ENCODE results near the gene SGCD.
A peak's percentile ranks its signal among the peaks of the same experiment; 100 is the strongest.

SGCD gene

DNA sequence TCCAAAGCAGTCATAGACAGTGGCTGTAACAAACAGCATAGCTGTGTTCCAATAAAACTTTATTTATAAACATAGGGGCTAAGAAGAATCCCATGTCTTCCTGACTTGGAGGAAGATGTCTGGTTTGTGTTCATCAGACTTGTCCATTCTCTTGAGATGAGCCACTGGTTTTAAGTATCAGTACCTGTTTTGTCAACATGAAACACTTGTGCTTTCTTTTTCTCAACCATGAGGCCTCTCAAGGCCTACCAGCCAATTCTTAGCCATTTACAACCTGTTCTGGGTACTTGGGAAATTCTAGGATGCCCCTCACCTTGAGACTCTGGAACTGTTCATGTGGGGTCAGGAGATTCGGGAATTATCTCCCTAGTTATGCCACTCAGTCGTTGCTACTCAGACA lies 368.8 kb downstream of the SGCD start:
- TF ChIP-seq, protein P1, sequence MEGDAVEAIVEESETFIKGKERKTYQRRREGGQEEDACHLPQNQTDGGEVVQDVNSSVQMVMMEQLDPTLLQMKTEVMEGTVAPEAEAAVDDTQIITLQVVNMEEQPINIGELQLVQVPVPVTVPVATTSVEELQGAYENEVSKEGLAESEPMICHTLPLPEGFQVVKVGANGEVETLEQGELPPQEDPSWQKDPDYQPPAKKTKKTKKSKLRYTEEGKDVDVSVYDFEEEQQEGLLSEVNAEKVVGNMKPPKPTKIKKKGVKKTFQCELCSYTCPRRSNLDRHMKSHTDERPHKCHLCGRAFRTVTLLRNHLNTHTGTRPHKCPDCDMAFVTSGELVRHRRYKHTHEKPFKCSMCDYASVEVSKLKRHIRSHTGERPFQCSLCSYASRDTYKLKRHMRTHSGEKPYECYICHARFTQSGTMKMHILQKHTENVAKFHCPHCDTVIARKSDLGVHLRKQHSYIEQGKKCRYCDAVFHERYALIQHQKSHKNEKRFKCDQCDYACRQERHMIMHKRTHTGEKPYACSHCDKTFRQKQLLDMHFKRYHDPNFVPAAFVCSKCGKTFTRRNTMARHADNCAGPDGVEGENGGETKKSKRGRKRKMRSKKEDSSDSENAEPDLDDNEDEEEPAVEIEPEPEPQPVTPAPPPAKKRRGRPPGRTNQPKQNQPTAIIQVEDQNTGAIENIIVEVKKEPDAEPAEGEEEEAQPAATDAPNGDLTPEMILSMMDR (IDR thresholded peaks at IDR 0.05; ENCODE audit: control insufficient read depth, insufficient read depth, low read depth, low read length, missing control alignments): no peak
- H3K4me3 ChIP-seq (ENCODE audit: control insufficient read depth, low read depth, low read length): no peak overlapping the region
- no peak for DNase-seq (ENCODE audit: low read depth)

DNA sequence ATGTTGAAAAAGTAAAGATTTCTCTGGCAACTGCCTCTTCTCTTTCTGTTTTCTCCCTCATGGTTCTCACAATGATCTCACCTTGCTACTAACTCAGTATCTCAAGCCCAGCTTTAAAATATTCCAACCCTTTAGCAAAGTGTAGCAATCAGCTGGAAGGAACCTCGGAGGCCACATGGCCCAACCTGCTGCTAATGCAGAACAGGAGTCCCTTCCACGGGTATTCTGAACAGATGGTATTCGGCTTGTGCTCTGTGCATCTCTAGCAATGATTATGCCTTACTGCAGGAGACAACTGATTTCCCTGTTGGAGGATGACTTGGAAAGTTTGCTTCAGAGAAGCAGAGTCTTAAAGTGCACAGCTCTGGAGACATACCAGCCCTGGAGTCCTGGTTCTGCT lies 371.4 kb downstream of the SGCD start:
- DNase-seq (ENCODE audit: low read depth): no peak
- H3K4me3 ChIP-seq (ENCODE audit: control insufficient read depth, low read depth, low read length): no peak overlapping the region
- TF ChIP-seq, protein P1 (IDR thresholded peaks at IDR 0.05; ENCODE audit: control insufficient read depth, insufficient read depth, low read depth, low read length, missing control alignments): no peak

DNA sequence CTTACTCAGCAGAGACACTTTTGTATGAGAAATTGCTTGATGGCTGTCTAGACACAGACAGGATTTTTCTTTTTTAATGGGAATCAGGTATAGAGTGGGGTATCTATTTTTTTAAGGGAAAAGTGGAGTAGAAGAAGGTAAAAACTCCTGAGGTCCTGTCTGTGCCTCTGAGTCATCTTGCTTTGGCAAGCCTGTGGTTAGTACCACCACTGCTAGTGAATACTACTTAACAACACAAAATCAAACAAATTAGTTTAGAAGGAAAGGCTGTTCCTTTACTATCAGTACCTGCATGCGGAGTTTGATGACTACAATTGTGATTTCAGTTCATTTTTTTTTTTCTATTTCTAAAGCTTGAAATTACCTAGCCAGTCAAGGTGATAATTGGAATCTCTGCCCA lies 372.2 kb downstream of the SGCD start:
- H3K4me3 ChIP-seq (ENCODE audit: control insufficient read depth, low read depth, low read length): no peak overlapping the region
- no peak for DNase-seq (ENCODE audit: low read depth)

DNA sequence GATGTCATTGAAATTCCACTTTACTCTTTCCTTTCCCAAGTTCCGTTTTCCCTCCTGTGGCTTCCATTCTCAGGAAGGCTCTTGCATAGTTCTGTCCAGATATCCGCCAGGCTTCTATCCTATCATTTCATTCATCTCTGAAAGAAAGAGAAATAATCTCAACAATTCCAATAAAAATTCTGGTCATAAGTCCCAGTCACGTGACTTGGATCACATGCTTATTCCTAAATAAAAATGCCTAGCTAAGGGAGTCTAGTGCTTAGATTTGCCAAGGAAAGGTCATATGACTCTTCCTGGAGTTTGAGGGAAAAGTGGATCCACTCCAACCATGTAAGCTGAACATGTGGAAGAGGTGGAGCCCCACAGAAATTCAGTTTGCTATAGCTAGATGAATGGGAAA lies 377.2 kb downstream of the SGCD start:
- TF ChIP-seq, protein P1 (IDR thresholded peaks at IDR 0.05; ENCODE audit: control insufficient read depth, insufficient read depth, low read depth, low read length, missing control alignments): no peak

More for the DNA sequence above, 372.2 kb downstream of the SGCD start:
- TF ChIP-seq, protein P1 (IDR thresholded peaks at IDR 0.05; ENCODE audit: control insufficient read depth, insufficient read depth, low read depth, low read length, missing control alignments): no peak

DNA sequence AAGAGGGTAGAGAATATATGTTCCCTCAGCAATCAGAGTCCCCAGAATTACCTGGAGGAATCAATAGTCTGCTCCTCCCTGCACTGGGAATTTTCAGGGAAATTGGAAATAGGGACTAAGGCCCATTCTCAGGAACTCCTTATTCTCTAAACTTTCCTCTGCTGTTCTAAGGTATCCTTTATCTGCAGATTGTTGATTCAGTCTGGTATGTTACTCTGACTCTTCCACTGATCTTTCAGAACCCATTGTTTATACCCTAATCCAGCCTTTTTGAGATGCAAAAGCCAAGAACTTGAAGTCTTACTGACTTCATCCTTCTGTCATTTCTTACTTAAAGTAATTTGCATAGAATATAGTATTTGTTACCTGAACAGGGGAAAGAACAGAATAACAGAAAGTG lies 379.7 kb downstream of the SGCD start:
- no peak overlapping the region for H3K4me3 ChIP-seq (ENCODE audit: control insufficient read depth, low read depth, low read length)
- no peak for DNase-seq (ENCODE audit: low read depth)
- TF ChIP-seq, protein P1 (IDR thresholded peaks at IDR 0.05; ENCODE audit: control insufficient read depth, insufficient read depth, low read depth, low read length, missing control alignments): no peak

More for the DNA sequence above, 377.2 kb downstream of the SGCD start:
- H3K4me3 ChIP-seq (ENCODE audit: control insufficient read depth, low read depth, low read length): no peak overlapping the region
- no peak for DNase-seq (ENCODE audit: low read depth)

DNA sequence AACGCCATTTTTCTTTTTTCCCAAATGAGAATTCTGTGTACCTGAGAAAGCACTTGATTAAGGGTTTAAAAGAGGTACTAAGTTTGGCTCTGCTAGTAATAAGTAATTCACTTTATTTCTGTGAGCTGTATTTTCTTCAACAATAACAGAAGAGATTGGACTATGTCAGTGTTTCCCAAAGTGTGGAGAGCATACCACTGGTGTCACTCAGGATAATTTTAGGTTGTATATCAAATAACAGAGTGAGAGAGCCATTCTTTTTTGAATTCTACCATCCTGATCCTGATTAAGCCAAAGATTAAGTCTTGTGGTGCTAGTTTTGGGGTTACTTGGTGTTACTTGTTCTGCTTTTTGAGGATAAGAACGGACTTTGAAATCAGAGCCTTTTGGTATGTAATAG lies 380.8 kb downstream of the SGCD start:
- TF ChIP-seq, protein P1 (IDR thresholded peaks at IDR 0.05; ENCODE audit: control insufficient read depth, insufficient read depth, low read depth, low read length, missing control alignments): no peak
- no peak for DNase-seq (ENCODE audit: low read depth)
- H3K4me3 ChIP-seq (ENCODE audit: control insufficient read depth, low read depth, low read length): no peak overlapping the region

DNA sequence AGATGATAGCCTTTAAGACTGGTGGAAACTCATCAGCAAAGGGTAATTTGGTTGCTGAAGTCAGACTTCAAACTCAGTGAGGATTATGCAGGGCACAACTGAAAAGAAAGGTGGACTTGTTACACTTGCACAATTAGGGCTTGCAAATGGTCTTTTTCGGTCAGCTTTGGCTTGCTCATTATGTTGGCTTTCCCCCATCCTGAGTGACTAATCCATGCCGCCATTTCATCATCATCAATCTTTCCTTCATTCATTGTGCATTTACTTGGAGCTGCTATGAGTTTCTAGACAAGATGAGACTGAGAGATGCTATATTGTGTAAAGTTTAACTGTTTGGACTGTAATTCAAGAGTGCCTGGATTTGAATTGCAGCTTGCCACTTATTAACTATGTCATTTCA lies 388.3 kb downstream of the SGCD start:
- no peak overlapping the region for H3K4me3 ChIP-seq (ENCODE audit: control insufficient read depth, low read depth, low read length)
- TF ChIP-seq, protein P1 (IDR thresholded peaks at IDR 0.05; ENCODE audit: control insufficient read depth, insufficient read depth, low read depth, low read length, missing control alignments): no peak
- peak; percentile 2 for DNase-seq (ENCODE audit: low read depth)
